ENCODE measurements around the gene CTXN2.

The CTXN2 gene

DNA sequence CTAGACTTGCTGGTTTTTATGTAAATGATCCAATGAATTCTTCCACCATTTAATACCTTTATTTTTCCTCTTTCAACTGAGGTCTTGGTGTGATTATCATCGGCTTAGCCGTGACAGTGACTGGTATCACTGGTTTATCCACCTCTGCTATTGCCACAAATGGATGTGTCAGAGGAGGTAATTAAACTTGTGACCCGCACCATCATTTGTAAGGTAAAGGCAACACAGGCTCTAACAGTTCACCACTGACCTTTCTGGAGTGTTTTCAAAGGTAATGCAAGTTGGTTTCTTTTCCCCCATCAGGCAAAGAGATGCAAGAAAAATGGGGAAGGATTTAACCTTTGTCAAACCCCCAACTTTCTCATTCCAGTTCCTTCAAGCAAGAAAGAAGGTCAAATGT, 34.3 kb downstream of the CTXN2 start:
- DNase-seq = no peak

DNA sequence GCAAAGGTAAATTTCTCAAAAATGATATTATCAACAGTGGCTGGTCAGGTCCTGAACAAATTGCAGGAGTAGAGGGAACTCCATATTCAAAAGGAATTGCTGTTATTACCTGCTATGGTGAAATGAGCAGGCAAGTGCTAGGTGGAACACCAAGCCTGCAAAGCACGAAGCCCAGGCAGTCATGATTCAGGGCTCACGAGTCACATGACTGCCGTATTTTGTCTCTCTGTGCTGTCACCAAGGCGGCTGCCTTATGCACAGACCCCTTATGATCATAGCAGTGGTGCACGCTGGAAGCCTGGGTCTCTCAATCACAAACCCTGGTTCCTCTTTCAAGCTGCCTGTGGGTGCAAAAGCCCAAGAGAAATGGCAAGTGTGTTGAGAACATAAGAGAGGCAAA, 39.0 kb downstream of the CTXN2 start:
- no peak for DNase-seq

DNA sequence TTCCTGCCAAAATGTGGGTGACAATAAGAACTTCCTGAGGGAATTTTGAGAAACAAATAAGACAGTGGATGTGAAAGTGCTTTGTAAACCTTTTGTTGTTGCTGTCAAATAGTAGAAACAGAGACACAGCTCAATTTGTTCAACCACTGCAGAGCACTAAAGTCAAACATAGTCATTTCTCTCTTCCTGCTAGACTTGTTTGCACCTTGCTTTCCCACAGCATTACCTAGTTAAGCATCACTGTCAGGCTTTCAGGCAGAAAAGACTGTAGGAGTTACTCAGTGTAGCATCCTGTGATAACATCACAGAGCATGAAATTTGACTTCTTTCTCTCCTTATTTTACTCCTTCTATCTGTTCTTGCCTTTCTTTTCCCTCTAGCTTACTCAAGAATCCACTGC, 41.8 kb downstream of the CTXN2 start:
- no peak for DNase-seq

DNA sequence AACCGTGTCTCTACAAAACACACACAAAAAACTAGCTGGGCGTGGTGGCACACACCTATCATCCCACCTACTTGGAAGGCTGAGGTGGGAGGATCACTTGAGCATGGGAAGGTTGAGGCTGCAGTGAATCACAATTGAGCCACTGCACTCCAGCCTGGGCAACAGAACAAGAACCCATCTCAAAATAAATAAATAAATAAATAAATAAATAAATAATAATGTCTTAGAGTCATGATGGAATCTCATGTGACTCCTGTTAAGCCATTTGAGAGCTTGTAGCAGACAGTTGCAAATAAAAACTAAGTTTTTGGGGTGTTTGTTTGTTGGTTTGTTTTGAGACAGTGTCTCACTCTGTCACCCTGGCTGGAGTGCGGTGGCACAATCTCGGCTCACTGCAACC, 47.9 kb downstream of the CTXN2 start:
- DNase-seq = no peak

DNA sequence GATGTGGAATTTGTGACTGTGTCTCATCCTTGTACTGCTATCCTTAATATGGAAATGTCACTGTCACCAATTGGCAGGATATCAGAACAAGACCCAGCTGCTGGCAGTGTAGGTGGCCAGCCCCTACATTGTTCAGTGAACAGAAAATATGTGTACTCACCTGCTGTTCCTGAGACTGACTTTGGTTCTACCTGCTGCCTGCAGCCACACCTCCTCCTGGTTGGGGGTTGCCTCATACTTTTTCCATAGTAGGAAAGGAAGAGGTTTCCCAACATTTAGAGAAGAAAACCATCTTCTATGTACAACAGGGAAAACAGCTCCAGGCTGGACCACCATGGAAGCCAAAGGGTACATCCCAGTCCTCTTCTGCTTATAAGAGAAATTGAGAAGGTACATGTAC, 50.5 kb downstream of the CTXN2 start:
- DNase-seq = no peak

DNA sequence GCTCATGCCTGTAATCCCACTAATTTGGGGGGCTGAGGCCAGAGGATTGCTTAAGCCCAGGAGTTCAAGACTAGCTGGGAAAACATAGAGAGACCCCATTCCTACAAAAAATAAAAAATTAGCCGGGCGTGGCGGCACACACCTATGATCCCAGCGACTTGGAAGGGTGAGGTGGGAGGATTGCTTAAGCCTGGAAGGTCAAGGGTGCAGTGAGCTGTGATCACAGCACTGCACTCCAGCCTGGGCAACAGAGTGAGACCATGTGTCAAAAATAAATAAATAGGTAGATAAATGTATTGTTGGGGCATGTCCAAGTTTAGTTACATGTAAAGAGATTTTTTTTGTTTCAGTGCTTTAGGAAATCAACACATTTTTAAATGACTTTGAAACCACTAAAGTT, 51.1 kb downstream of the CTXN2 start:
- no peak for DNase-seq

DNA sequence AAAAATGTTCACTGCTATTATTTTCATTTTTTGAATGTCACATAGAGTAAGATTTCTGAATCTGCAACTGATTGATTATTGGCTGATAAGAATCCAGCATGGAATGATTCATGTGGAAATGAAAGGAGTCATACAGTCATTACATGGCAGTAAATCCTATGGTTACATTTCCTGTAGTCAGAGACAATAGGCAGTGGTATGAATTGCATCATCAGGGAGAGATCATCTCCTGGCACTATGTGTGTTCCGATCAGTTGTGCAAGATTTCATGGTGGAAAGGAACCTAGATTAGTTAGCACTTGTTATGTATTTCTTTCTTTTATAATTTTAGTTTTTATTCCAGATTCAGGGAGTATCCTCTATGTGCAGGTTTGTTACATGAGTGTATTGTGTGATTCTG, 53.5 kb downstream of the CTXN2 start:
- DNase-seq = no peak

DNA sequence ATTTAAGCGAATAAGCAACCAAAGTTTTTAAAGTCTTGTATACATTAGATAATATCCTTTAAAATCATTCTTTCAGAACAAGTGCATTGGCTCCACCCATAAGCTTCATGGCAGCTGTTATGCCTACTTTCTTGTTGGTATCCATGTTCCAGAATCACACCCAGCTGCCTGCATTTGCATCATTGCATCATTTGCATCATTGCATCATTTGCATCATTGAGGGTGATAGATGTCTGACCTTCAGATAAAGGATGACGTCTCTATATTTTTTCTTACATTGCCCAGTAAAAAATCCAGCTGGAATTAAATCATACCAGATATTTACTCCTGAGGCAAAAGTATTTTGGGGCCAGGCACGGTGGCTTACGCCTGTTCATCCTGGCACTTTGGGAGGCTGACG, 56.9 kb downstream of the CTXN2 start:
- DNase-seq = no peak

DNA sequence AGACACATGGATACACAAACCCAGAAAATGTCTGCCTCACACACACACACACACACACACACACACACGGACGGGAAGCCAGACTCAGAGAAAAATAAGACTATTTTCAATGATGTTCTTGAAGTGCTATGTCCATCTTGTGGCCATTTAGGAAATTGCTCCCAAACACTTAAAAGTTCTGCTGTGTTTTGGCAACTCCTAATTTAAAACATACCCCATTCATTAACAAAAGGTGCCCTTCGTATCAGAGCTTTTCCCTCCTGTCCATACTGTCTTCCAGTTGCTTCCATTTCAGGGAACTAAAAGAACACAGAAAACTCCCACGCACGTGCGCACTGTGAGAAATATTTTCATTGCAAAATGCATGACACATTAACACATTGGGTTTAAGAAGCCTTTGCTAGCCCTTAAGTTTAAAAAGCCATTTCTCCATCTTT, 59.2 kb downstream of the CTXN2 start:
- no peak for DNase-seq

DNA sequence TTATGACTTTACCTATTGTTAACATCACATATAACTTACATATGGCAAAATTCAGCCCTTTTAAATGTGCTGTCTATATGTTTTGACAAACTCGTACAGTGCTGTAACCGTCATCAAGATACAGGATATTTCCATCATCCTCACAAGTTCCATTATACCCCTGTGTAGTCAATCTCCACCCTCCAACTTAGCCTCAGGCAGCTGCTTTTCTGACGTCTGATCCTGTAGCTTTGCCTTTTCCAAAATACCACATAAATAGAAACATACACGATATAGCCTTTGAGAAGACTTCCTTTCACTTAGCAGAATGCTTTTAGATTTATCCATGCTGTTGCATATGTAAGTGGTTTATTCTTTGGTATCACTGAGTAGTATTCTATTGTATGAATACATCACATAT, 61.7 kb downstream of the CTXN2 start:
- no peak for DNase-seq
